T-helper 22 cell (primary cell): Measurements from ENCODE around the gene CHN2.

Source experiments
- DNase-seq: peaks from one replicate; pipeline ENCODE4 v3.0.0-alpha.2; 2020; ENCODE audit warnings: low read depth

CHN2 gene

GRCh38 chr7:29285444-29285793 is 90.8 kb downstream of the CHN2 start:
- DNase-seq, result no peak

- no peak for DNase-seq
These were observed 91.3 kb downstream of the CHN2 start for GRCh38 chr7:29285861-29286260.

GRCh38 chr7:29287366-29287765 is 92.8 kb downstream of the CHN2 start:
- DNase-seq, result no peak

- no peak for DNase-seq
These were observed 93.9 kb downstream of the CHN2 start for GRCh38 chr7:29288181-29289091.

DNA sequence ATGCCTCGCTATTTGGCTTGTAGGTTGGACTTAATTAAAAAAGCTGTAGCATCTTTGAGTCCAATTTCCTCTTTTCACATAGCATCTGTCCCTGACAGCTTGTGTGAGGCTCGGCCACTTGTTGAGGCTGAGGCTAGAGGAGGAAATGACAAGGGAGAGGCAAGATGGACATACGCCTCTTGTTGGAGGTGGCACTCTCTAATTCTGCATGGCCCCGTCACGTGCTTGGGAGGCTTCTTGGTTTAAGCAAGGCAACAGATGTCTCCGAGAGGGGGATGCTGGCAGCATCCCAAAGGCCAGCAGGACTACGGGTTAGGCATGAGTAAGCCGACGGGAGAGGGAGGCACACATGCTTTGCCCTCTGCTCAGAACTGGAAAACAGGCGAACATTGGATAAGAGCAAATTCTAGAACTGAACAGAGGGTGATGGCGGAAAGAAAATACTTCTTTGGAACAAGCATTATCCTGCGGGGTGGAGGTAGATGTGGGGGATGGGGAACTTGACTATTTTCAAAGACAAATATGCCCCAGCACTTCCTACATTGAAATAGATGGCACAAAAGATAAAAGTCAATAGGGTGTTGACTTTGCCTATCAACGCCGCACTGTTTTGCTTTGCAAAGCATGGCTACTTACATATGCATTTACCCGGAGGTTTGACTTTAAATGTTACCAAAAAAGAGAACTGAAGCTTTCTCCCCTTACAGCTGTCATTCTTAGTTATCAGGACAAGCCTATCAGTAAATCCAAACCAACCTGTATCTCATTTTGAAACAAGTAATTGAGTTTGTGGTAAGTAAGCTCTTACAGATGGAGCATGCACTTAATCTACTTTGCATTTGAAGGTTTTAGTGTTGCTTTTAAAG is 94.8 kb downstream of the CHN2 start:
- no peak for DNase-seq

DNA sequence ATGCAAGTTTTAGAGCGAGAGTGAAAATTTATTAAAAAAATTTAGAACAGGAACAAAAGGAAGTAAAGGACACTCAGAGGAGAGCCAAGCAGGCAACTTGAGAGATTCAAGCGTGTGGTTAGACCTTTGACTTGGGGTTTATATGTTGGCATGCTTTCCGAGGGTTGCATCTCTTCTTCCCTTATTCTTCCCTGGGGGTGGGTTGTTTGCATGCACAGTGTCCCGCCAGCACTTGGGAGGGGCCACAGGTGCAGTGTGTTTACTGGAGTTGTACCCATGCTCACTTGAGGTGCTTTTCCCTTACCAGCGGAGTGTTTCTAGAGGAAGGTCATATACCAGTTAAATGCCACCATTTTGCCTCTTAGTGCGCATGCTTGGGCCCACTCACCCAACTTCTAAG is 96.3 kb downstream of the CHN2 start:
- no peak for DNase-seq

DNA sequence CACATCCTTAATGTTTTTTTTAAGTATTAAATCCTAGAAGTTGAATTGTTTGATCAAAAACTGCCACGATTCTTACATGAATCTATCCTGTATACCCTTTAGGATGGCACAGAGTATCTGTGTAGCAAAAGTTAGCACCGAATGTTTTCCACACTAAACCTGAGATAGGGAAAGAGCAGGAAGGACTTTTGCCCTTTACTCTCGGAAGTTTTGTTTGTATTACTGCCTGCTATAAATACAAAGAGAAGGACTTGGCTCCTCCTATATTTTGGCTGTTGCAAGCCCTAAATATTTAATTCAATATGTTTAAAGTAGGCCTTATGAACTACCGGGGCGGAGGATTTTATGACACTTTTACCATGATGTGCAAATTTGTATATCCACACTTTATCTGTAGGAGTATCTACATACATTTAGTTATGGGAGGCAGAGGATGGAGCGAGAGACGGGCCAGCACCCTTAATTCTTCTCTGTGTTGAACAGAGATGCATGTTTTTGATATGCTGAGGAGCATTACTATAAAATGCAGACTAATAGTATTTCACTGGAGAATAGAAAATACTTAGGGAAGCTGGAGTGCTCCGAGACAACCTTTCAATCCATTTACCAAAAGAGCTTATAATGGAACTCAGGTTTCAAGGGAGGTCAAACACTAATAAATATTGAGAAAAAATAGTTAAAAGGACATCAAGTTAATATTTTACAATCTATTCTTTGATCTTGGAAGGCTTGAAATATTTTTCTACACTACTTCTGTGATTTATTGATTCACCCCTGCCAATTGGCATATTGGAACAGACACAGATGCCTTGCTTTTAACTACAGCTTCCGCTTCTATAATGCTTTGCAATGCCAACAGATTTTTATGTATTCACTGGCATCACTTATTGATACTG is 97.4 kb downstream of the CHN2 start:
- no peak for DNase-seq

GRCh38 chr7:29292886-29293658 is 98.5 kb downstream of the CHN2 start:
- DNase-seq, result no peak

DNA sequence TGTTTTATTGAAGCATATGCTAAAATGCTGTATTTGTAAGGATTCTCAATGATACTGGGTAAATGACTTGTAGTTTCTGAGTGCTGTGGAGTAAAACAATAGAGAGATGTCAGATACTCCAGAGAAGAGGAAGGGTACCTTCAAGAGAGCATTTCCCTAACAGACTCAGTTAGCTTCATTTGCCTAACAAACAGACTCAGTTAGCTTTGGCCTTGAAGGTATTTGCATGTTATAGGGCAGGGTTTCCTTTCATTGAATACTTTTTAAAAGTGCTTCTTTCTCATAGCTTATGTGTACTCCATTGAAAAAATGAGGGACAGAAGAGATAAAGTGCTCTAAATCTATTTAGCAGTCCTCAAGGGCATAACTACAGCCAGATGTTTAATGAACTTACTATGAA is 101.8 kb downstream of the CHN2 start:
- DNase-seq, result no peak

DNA sequence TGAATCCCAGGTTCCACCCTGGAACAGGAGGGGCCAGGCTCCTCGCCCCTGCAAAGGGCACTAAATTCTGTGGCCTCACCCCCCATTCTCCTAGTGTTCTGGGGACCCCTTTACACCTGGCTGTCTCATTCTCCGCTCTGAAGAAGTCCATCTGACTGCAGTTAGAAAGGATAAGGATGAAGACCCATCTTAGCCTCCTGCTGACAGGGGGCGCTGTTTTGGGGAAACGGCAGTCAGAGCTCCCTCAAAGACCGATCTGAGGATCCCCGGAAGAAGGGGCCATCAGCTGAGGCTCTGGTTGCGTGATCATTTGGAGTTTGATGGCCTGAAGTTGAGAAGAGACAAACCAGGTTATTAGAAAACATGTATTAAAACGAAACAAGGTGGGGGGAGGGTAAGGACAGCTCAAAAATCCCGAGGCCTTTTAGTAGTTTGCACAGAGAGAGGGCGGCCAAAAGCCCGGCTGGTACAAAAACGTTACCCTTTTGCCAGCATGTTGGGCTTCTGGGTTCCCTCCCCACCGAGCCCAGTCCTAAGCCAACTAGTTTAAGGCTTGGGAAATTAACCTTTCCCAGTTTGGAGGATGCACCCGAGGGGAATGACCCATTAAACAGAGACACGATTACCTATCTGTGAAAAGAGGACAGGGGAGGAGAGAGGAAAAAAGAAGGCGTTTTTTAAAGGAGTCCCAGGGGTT is 102.8 kb downstream of the CHN2 start:
- DNase-seq, result no peak

- no peak for DNase-seq
These were observed 104.5 kb downstream of the CHN2 start for GRCh38 chr7:29299086-29299485.

DNA sequence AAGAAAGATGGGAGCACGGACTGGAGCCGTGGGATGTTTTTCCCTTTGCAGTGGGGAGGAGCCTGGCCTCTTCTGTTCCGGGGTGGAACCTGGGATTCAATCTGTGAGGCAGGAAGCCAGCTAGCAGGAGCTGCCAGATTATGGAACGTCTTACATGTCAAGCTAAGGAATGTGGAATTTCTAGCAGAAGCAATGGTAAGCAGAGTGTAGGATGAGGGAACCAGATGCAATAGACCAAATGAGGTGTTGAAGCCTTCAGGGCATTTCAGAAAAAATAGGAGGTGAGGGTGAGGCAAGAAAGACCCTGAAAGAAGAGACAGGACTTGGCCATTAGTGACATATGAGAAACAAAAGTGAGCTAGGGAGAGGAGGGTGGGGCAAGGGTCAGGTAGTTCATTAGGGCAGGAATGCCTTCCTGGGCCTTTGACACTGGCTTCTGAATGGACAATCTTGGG is 105.5 kb downstream of the CHN2 start:
- no peak for DNase-seq

DNA sequence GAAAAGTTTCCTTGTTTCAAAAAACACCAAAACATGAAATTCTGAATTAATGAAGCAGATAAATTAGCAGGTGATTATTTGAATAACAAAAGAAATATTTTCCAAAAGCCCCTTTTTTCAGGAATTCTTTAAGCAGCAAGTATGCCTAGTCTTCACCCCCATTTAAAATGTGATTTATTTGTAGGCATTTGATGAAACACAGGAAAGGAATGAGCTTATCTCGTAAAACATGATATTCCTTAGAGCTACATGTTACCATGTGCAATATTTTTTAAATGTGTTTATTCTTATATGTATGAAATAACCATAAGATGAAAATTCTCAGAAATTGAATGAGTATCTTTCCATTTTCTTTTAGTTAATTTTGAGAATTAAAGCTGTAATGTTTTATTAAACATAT is 106.1 kb downstream of the CHN2 start:
- no peak for DNase-seq

DNA sequence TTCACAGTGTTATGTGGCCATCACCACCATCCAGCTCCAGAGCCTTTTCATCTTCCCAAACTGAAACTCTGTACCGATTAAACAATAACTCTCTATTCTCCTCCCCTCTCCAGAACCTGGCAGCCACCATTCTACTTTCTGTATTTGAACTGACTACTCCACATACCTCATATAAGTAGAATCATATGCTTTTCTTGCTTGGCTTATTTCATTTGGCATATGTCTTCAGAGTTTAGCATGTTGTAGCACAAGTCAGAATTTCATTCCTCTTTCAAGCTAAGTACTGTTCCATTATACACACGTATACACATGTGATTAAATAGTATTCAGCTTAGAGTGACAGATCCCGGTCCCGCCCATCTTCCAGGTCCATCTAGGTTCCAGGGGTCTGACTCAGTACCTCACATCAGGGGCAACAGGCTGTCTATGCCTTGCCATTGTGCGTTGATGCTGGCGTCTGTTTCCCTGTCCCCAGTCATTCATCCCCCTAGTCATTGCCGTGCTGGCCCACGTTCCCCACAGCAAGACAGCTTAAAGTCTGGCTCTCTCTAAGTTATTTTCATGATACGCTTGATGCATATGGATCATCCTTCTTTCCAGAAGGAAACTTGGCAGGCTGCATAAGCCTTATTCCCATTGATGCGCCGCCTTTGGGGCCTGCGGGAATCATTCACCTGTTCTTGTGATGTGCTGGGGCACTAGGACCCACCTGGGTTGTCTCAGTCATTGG is 108.3 kb downstream of the CHN2 start:
- DNase-seq, result no peak

DNA sequence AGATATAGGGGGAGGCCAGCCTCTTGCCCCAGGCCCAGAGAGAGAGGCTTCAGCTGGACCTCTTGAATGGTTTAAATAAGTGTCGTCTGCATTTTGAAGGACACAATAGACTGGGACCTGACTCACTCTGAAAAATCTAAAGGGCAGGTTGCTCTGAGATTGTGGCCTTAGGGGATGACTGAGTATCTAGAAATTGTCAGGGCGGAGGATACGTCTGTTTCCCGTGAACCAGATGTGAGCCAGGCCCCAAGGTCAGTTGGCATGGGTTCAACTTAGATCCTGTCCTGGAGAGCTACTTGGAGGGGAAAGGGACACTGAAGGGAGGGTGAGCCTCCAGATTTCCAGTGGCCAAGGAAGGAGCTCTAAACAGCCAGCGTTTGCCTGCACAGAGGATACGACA is 110.2 kb downstream of the CHN2 start:
- DNase-seq, result no peak

DNA sequence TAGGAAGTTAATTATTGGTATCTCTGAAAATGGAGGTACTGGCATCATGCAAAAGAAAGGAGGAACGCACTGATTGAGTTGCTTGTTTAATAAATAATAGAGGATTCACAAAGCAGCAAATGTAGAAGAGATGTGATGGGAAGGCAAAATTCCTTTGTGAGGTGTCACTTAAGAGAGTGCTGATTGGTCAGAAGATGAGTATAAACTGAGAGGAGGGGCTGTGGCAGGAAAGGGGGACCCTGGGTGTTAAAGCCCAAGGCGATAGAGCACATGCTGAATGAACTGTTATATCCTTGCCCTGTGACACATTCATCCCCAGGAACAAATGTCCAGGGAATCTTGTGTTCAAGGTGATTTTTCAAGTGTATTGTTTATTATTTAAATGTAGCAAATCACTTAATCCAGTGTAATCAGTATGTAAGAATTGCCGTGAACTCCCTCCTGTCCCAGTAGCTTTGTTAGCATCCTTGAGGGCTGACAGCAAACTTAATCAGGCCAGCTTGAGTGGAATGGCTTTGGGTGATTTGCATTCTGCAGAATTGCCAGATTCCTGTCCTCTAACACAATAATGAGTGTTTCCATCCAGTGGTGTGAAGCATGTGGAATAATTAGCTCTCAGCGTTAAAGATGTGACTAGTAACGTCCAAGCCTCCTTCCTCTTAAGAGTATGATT is 111.9 kb downstream of the CHN2 start:
- no peak for DNase-seq

DNA sequence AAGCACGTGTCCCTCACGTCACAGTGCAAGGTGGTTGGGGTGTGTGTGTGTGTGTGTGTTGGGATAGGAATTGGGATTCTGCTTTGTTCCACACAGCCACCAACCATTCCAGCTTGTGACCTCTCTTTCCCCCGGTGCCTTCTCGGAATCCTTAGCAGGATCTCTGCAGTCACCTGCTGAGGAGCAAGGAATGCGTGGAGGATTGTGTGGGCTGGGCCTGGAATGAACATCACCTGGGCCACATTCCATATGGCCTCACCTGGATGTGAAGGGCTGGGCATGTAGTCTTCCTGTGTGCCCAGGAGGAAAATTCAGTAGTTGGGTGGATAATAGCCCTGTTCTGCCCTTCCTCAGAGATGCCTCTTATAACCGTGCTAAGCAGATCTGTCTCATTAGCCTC is 113.8 kb downstream of the CHN2 start:
- DNase-seq, result no peak

DNA sequence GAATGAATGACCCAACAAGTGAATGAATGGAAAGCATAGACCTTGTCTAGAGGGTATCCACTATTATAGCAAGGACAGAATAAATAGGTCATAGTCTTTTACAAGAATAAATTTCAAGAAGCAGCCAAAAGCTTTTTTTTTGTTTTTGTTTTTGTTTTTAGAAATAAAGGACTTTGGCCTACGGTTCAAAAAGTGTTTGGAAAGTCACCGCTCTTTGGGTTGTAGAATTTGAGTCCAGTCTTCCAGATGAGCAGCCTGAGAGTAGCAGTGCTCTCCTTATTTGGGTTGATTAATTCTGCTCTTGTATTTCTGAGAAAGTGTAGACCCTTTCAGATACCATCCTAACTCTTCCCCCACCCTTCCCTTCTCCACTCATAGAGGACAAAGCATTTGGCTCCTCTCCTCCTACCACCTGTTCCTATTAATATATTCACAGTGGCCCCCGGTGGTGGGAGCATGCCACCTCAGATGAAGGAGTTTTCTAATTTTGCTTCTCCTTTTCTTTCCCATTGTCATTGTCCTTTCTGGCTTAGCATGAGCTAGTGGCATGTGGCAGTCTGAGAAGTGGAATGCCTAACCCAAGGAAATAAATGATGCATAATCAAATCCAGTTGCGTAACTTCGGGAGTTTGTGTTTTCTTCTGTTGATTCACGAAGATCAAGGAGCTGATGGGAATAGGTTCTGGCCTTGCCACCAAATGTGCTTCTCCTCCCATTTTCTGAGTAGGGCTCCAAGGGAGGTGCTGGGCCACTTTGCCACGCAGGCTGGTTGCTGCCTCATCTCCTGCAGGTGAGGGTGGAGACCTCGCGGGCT is 114.7 kb downstream of the CHN2 start:
- no peak for DNase-seq

DNA sequence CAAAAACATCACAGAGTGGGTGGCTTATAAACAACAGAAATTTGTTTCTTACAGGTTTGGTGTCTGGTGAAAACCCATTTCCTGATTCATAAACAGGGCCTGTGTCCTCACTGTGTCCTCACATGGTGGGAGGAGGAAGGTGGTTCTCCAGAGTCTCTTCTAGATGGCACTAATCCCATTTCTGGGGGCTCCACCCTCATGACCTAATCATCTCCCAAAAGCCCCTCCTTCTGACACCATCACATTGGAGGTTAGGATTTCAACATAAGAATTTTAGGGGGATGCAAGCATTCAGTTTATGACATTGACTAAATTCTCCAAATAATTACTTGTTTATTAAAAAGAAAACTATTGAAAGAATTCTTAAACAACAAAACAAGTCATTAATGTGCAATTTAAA is 116.0 kb downstream of the CHN2 start:
- DNase-seq, result no peak
